Measurements from ENCODE around the gene HOXD4. TPM values are rescaled to one million over a fixed set of nuclear protein-coding genes. Genes with fewer than 3 reads are reported as not detected.

HOXD4 gene
- total and polyA plus RNA-seq, 8 donors: 0.17 to 0.99 (median 0.68) TPM

DNA sequence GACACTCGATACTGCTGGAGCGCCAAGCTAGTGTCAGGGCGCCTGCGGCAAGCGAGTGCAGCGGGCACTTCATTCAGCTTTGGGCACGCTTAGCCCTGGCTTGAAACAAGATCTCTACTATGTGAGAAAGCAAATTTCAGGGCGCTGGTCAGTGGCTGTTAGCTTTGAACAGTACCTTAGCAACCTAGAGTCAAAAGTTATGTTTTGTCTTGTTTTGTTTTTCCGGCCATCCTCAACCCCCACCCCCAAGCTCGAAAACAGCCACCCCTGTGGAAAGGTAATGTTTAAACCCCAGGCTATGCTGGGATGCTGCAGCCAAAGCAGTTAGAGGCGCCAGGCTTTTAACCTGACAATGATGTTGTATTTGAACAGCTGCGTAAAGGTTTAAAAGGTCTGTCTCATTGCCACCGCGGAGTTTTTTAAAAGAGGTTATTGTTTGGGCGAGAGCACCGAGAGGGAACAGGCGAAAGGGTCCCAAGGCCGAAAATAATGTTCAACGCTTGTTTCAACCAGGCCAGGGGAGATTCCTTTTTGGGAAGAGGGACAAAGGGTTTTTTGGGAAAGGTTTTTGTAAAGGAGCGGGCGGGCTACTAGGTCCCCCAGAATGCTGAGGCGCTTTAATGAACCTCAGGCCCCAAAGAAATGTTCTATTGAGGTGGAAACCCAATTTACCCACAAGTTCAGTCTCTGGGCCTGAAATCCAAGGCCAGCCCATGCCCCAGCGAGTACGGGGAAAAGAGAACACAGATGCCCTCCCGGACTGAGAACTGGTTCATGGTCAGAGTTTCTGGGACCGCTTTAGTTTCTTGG is 37.0 kb upstream of the HOXD4 start:
- intact Hi-C loops (cut with DNase I): no loop called here
- Histone ChIP-seq H3K27me3 (peaks cover 99 to 100% of the 10 kb centered on the region in 2 donors), H3K36me3 (no peaks in the 10 kb centered on the region), H3K9me3 (no peaks in the 10 kb centered on the region), H3K4me3 (no peak overlapping the region), H3K27ac (no peak overlapping the region), H3K4me1 (no peaks in the 10 kb centered on the region)
- DNase-seq (no peak), ATAC-seq (no peak)
- TF ChIP-seq, protein P1, sequence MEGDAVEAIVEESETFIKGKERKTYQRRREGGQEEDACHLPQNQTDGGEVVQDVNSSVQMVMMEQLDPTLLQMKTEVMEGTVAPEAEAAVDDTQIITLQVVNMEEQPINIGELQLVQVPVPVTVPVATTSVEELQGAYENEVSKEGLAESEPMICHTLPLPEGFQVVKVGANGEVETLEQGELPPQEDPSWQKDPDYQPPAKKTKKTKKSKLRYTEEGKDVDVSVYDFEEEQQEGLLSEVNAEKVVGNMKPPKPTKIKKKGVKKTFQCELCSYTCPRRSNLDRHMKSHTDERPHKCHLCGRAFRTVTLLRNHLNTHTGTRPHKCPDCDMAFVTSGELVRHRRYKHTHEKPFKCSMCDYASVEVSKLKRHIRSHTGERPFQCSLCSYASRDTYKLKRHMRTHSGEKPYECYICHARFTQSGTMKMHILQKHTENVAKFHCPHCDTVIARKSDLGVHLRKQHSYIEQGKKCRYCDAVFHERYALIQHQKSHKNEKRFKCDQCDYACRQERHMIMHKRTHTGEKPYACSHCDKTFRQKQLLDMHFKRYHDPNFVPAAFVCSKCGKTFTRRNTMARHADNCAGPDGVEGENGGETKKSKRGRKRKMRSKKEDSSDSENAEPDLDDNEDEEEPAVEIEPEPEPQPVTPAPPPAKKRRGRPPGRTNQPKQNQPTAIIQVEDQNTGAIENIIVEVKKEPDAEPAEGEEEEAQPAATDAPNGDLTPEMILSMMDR (IDR thresholded peaks at IDR 0.05): no peak

GRCh38 chr2:176114930-176115625 is 36.3 kb upstream of the HOXD4 start:
- Histone ChIP-seq H3K36me3 (no peaks in the 10 kb centered on the region), H3K9me3 (no peaks in the 10 kb centered on the region), H3K4me3 (no peak overlapping the region), H3K4me1 (no peaks in the 10 kb centered on the region), H3K27me3 (peaks cover 99 to 100% of the 10 kb centered on the region in 2 donors), H3K27ac (no peak overlapping the region)
- DNase-seq (peak in 1 of 4 donors; percentile 67), ATAC-seq (no peak)
- TF ChIP-seq, protein P1 (IDR thresholded peaks at IDR 0.05): no peak
- intact Hi-C loops (cut with DNase I): no loop called here

DNA sequence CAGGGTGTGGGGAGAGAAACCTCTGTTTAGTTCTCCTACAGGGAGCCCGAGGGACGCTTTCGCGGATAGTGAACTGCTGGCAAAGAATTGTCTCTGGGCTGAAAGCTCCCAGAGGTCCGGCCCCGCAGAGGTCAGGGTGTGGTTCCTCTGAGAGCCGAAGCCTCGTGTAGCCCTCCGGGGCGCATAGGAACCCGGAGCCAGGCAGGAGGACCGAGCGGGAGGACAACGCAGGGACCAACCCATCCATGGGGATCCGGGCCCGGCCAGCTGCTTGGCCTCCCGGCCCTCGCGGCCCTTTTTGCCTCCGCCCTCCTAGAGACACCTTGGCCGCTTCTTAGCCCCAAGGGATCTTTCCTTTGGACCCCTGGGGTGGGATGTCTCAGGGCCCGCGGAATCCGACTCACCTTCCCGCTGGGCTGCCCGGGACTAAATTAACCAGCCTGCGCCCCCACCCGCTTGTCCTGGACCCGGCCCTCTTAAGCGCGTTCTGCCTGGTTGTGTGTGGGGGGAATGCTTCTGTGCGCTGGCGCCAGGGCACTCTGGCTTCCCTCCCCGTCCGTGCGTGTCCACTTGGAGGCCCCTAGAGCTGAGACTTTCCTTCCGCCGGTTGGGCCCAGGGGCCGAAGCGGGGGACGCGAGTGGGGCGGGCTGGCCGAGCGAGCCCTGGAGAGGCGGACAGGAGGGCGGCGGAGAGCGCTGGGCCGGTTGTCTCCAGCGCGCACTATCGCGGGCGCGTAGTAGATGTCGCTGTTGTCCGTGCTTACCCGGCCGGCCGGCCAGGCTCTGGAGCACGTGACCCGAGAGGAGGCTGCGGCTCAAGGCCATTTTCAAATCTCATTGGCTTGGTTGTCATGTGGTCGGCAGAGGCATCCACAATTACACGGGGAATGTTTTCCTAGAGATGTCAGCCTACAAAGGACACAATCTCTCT is 35.2 kb upstream of the HOXD4 start, which contains the start of gene HOXD10:
TSS of gene HOXD10 (plus strand) at position 896 of the 931 bp plus-strand sequence. CDS start 56 bp downstream, outside the sequence.
- peaks cover 99 to 100% of the 10 kb centered on the region in 2 donors for H3K27me3 ChIP-seq
- H3K36me3 ChIP-seq: no peaks in the 10 kb centered on the region
- intact Hi-C loops (cut with DNase I): no loop called here
- no peaks in the 10 kb centered on the region for H3K4me1 ChIP-seq
- no peak within 1 kb of the TSS for H3K4me3 ChIP-seq
- DNase-seq: peak in 2 of 4 donors; percentile 39 to 78
- H3K27ac ChIP-seq: no peak within 1 kb of the TSS
- peak; percentile 53 for ATAC-seq
- TF ChIP-seq, protein P1 (IDR thresholded peaks at IDR 0.05): no peak
- no peaks in the 10 kb centered on the region for H3K9me3 ChIP-seq

DNA sequence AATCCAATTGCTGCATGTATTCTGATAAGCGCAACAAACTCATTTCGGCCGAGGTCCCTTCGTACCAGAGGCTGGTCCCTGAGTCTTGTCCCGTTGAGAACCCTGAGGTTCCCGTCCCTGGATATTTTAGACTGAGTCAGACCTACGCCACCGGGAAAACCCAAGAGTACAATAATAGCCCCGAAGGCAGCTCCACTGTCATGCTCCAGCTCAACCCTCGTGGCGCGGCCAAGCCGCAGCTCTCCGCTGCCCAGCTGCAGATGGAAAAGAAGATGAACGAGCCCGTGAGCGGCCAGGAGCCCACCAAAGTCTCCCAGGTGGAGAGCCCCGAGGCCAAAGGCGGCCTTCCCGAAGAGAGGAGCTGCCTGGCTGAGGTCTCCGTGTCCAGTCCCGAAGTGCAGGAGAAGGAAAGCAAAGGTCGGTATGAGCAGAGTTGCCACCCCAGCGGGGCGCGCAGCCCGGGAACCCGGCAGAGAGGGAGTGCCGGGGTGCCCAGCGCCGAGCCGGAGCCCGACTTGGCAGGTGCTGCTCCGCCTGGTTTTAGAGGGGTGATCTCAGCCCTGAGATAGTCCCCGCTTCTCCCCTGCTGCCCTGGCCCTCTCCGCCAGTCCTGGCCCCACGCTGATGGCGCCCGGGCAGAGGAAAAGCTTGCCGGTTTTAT is 34.1 kb upstream of the HOXD4 start:
- no peak overlapping the region for H3K4me3 ChIP-seq
- TF ChIP-seq, protein P1 (IDR thresholded peaks at IDR 0.05): no peak
- peaks cover 0 to 4% of the 10 kb centered on the region in 2 donors for H3K4me1 ChIP-seq
- H3K36me3 ChIP-seq: no peaks in the 10 kb centered on the region
- no peak for ATAC-seq
- peak in 1 of 4 donors; percentile 68 for DNase-seq
- intact Hi-C loops (cut with DNase I): no loop called here
- H3K27me3 ChIP-seq: peaks cover 99 to 100% of the 10 kb centered on the region in 2 donors
- H3K9me3 ChIP-seq: no peaks in the 10 kb centered on the region
- no peak overlapping the region for H3K27ac ChIP-seq
